ENCODE data around the gene UBAC1.
"Not testable (repeated sequence)": the region's sequence is repeated elsewhere in the genome, so short reads cannot be mapped to it uniquely, and the experiment has no call there.

The UBAC1 gene

DNA sequence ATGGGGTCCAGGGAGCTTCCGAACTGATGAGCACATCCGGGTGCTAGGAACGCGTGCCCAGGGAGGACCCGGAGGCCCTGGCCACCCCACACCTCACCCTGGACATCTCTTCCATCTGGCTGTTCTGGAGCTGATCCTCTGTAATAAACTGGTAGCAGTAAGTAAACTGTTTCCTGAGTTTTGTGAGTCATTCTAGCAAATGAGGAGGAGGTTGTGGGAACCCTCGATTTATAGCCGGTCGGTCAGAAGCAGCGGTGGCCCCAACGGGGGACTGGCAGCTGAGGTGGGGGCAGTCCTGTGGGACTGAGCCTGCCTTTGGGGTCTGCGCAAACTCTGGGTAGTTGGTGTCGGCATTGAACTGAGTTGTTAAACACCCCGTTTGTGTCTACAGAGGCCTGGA, 15.4 kb upstream of the UBAC1 start:
- DNase-seq: no peak

GRCh38 chr9:135975834-135976233, 14.7 kb upstream of the UBAC1 start:
- DNase-seq: no peak

GRCh38 chr9:135974220-135974573, 13.0 kb upstream of the UBAC1 start:
- DNase-seq: no peak

- DNase-seq: no peak
Measured at GRCh38 chr9:135973277-135974219, 12.4 kb upstream of the UBAC1 start.

- no peak for DNase-seq
Measured at GRCh38 chr9:135971892-135972291, 10.7 kb upstream of the UBAC1 start.

DNA sequence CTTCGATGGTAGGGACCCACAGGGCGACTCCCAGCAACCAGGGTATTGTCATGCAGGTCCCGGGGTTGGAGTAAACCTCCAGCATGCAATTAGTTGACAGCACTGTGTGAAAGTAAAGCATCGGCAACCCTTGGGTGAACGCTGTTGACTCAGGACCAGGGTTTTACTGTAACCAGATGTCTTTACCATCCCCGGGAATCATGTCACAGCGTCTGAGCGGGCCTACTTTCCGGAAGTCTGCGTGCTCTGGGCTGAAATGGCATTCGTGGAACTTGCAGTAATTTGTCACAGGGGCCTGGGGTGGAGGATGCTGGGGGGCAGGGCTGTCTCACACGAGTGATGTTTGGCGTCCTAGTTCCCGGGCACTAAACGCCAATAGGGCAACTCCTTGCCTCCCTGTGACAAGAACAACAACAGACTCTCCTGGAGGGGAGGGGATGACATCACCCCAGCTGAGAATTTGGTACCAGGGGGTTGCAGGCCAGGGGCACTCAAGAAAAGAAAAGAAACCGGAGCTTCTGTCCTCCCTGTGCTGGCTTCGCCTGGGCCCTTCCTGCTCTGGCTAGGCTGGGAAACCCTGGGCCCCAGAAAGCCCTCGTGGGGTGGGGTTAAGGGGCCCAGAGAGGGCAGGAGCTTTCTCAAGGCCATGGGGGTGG, 10.1 kb upstream of the UBAC1 start:
- no peak for DNase-seq

- DNase-seq: no peak
Measured at GRCh38 chr9:135970128-135970815, 9.1 kb upstream of the UBAC1 start.

DNA sequence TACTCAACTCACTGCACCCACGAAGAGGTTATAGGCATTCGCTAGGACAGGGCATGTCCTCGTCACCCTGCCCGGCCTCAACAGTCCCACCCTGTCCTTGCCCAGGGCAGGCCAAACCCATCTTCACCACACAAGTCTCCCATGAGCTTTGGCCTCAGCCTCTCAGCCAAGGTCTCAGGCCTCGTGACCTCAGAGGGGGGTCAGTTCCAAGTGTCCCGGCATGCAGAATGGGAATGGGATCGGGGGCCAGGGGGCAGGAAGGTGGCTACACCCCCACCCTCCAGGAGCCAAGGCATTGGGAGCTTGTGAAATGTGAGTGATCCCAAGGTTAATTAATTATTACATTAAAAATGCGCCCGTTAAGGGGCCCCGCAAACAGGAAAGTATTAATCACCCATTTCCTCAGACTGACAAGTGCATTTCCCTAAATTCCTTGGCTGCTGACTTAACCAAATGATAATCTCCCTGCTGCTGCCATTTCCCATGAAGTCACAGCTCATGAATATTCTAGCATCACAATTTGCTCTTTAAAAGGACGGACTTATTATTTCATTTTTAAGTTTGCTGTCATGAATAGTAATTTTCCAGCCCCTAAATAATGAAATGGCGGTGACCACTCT, 8.0 kb upstream of the UBAC1 start:
- no peak for DNase-seq

DNA sequence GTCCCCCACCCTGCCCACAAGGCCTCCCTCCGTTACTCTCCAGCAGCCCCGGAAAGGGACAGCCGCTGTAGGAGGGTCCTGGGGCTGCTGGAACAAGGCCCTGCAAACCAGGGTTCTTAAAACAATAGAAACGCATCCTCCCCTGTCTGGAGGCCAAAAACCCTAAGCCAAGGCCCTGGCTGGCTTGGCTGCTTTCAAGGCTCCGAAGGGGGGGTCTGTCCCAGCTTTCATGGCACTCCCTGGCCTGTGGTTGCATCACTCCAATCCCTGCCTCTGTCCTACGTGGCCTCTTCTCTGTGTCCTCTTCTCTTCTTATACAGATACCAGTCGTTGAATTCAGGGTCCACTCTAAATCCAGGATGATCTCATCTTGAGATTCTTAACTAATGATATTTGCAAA, 7.4 kb upstream of the UBAC1 start:
- no peak for DNase-seq

DNA sequence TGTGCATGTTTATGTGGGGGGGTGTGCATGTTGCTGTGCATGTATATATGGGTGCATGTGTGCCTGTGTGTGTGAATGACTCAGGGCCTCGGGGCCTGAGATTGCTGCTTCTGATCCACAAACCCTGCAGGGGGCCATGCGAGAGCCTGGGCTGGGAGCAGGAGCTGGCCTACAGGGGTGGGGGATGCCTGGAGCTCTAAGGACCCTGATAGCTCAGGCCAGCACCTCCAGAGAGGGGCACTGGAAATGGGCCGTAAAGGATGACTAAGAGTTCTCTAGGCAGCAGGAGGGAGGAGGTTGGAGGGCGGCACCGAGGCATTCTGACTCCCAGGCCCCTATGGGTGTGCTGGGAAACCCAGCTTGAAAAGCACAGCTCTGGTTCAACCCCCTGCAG, 6.9 kb upstream of the UBAC1 start:
- no peak for DNase-seq

DNA sequence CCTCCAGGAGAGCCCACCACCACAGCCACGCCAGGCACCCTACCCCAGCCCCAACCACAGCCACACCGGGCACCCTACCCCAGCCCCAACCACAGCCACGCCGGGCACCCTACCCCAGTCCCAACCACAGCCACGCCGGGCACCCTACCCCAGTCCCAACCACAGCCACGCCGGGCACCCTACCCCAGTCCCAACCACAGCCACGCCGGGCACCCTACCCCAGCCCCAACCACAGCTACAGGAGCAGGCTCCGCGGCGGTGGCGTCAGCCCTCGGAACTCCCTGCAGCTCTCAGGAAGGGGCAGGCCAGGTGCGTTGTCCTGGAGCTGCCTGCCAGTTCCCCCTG, 5.7 kb upstream of the UBAC1 start:
- not testable (repeated sequence) for DNase-seq

GRCh38 chr9:135965124-135965756, 4.1 kb upstream of the UBAC1 start:
- no peak for DNase-seq

- no peak for DNase-seq
Measured at GRCh38 chr9:135963938-135964337, 2.8 kb upstream of the UBAC1 start.

DNA sequence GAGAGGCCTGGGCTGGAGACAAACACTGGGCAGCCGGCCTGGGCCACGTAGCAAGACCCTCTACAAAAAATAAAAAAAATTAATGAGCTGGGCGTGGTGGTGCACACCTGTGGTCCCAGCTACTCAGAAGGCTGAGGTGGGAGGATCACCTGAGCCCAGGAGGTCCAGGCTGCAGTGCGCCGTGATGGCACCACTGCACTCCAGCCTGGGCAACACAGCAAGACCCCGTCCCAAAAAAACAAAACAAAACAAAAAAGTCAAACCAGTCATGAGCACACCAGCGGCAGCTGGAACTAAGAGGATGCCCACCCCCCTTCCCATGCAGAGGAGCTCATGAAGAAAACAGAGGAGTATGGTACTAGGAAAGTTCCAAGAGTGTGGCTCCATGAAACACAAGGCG, 2.2 kb upstream of the UBAC1 start:
- no peak for DNase-seq

DNA sequence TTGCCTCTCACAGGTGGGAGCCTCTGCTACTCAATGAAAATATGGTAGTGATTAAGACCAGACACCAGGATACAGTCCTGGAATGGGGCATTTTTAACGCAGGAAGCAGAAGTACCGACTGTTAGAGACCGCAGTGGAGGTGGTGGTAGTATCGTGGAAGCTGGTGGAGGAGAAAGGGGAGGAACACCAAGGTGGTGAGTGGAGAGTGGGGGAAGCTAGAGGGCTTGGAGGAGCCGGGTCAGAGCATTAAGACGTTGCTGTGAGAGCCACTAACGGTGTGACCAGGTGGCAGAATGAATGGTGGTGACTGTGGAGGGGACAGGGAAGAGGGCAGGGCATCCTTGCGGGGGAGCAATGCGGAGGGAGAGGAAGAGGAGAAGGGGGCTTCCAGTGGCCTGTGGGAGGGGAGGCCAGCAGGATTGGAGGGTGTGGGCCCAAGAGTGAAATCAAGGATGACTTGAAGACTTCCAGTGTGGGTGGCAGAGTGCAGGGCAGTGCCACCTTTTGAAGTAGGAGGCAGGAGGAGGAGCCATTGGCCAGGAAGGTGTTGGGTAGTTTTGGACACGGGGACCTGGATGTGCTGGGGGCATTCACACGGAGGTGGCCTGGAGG, 1.6 kb upstream of the UBAC1 start:
- no peak for DNase-seq

DNA sequence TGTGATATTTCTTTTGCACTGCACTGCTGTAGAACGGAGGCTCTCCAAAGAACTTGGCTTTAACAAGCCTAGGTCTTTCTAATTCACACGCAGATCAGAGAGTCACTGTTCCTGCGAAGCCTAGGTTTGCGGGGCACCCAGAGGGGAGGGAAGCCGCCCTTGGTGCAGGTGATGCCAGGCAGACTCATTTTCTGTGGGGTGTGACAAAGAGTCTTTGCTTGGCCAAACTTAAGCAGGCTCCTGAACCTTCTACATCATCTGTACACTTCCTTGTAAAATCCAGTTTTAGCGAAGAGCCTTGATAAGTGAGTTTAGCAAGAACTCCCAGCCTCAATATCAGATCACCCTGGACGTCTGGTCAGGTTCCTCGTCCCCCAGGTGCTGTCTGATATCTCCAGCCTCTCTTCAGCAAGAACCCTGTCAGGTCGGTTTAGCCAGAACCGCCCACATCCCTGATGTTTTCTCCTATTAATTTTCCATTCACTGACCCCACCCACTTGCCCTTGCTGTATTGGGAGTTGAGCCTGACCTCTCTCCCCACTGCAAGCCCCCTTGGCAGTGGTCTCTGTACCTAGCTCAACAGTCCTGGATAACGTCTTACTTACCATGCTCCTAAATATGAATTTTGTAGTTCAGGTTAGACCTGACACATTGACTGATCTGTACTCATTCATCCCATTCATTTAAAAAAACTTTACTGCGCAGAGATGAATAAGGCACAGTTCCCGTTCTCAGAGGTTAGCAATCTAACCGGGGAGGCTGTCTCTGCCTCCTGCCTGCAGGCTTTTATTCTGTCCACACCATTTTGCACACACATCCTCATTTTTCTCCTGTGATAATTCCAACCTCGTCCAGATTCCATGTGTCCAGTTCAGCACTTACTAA, 880 bp upstream of the UBAC1 start:
- DNase-seq: no peak

GRCh38 chr9:135960411-135961276, 529 bp downstream of the UBAC1 start:
- DNase-seq: no peak

GRCh38 chr9:135959814-135960213, 1.4 kb downstream of the UBAC1 start:
- DNase-seq: no peak

- DNase-seq: no peak
Measured at GRCh38 chr9:135958485-135958884, 2.7 kb downstream of the UBAC1 start.

DNA sequence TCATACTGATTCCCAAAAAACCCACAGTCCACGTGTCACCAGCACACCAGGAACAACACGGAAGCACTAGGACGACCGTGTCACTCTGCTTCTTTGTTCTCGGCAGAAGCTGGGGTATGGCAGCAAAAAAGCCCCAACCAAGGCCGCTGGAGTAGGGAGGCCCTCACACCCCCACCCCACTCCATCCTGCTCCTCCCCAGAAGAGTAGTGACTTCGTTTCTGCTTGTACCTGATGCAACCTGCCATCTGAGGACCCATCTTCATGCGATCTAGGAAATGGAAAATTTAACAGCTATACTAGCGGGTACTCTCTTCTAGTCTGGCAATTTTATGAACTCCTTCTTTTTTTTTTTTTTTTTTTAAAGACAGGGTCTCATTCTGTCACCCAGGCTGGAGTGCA, 3.7 kb downstream of the UBAC1 start:
- DNase-seq: no peak

DNA sequence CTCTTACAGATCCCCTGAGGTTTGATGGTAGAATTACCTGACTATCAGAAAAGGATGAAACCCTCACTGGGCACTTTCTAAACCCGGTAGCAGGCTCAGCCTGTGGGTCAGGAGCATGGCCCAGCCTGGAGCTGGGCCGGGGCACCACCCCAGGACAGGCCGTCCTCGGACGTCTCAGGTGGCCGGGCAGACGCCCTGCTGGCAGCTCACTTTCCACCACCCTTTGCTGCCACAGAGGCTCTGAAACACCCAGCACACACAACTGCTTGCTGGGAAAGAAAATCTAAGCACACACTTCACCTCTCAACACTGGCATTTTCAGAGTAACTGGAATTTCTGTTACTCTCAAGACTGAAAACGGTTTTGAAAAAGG, 4.4 kb downstream of the UBAC1 start:
- DNase-seq: no peak

Measured in activated CD4-positive, CD25-positive, alpha-beta regulatory T cell treated with anti-CD3 and anti-CD28 coated beads, Interleukin-2, amount 50 U/mL, for 72 hours (primary cell).